Ishikawa (cell line): Measurements from ENCODE around the gene ZER1.

ENCODE experiments used
- CEBPB ChIP-seq: IDR thresholded peaks from 2 replicates; pipeline ENCODE4 v1.6.1; 2012
- CREB1 ChIP-seq: IDR thresholded peaks from 2 replicates; pipeline ENCODE4 v1.6.1; 2012; ENCODE audit warnings: low read depth
- EGR1 ChIP-seq: IDR thresholded peaks from 2 replicates; pipeline ENCODE4 v1.6.1; 2012
- EP300 ChIP-seq: IDR thresholded peaks from 2 replicates; pipeline ENCODE4 v1.6.1; 2012; ENCODE audit warnings: borderline replicate concordance
- FOXM1 ChIP-seq: IDR thresholded peaks from 2 replicates; pipeline ENCODE4 v1.6.1; 2012; ENCODE audit warnings: low read depth, borderline replicate concordance
- NFIC ChIP-seq: IDR thresholded peaks from 2 replicates; pipeline ENCODE4 v1.6.1; 2012
- RAD21 ChIP-seq: IDR thresholded peaks from 2 replicates; pipeline ENCODE4 v1.6.1; 2012; ENCODE audit warnings: low read depth
- TAF1 ChIP-seq: IDR thresholded peaks from 2 replicates; pipeline ENCODE4 v1.6.1; 2012; ENCODE audit warnings: low read depth, mild to moderate bottlenecking
- YY1 ChIP-seq: IDR thresholded peaks from 2 replicates; pipeline ENCODE4 v1.6.1; 2012; ENCODE audit warnings: low read depth
- ZBTB7A ChIP-seq: IDR thresholded peaks from 2 replicates; pipeline ENCODE4 v1.6.1; 2012; ENCODE audit warnings: low read depth
- TF ChIP-seq, protein P1 (sequence below): IDR thresholded peaks from 2 replicates; pipeline ENCODE4 v1.6.1; 2012; ENCODE audit warnings: low read depth, mild to moderate bottlenecking
- TF ChIP-seq, protein P2 (sequence below): IDR thresholded peaks from 2 replicates; pipeline ENCODE4 v1.6.1; 2012
- TF ChIP-seq, protein P3 (sequence below): IDR thresholded peaks from 2 replicates; pipeline ENCODE4 v1.6.1; 2012

DNA sequence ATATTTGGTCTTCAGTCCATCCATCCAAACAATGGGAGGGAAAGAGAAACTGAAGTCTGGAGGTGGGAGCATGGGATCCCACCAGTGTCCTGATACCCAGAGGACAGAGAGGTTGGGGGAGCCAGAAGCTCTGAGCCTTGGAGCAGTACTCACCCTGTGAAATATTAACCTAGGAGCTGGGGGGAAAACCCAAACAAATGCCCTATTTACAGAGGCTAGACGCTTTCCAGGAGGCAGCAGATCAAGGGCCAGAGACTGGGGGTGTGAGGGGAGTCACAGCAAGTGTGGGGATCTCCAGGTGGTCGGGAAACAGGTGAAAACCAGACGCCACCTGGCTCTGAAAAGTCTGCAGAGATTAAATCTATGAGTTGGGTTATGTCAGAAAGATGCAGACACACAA, 6.2 kb downstream of the ZER1 start:
- TF ChIP-seq TAF1 (no peak), CREB1 (no peak), NFIC (no peak), EP300 (no peak), YY1 (no peak), CEBPB (no peak), ZBTB7A (no peak), FOXM1 (no peak), EGR1 (no peak), RAD21 (no peak)
- TF ChIP-seq, protein P1, sequence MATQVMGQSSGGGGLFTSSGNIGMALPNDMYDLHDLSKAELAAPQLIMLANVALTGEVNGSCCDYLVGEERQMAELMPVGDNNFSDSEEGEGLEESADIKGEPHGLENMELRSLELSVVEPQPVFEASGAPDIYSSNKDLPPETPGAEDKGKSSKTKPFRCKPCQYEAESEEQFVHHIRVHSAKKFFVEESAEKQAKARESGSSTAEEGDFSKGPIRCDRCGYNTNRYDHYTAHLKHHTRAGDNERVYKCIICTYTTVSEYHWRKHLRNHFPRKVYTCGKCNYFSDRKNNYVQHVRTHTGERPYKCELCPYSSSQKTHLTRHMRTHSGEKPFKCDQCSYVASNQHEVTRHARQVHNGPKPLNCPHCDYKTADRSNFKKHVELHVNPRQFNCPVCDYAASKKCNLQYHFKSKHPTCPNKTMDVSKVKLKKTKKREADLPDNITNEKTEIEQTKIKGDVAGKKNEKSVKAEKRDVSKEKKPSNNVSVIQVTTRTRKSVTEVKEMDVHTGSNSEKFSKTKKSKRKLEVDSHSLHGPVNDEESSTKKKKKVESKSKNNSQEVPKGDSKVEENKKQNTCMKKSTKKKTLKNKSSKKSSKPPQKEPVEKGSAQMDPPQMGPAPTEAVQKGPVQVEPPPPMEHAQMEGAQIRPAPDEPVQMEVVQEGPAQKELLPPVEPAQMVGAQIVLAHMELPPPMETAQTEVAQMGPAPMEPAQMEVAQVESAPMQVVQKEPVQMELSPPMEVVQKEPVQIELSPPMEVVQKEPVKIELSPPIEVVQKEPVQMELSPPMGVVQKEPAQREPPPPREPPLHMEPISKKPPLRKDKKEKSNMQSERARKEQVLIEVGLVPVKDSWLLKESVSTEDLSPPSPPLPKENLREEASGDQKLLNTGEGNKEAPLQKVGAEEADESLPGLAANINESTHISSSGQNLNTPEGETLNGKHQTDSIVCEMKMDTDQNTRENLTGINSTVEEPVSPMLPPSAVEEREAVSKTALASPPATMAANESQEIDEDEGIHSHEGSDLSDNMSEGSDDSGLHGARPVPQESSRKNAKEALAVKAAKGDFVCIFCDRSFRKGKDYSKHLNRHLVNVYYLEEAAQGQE = no peak
- TF ChIP-seq, protein P2, sequence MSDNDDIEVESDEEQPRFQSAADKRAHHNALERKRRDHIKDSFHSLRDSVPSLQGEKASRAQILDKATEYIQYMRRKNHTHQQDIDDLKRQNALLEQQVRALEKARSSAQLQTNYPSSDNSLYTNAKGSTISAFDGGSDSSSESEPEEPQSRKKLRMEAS = no peak
- TF ChIP-seq, protein P3, sequence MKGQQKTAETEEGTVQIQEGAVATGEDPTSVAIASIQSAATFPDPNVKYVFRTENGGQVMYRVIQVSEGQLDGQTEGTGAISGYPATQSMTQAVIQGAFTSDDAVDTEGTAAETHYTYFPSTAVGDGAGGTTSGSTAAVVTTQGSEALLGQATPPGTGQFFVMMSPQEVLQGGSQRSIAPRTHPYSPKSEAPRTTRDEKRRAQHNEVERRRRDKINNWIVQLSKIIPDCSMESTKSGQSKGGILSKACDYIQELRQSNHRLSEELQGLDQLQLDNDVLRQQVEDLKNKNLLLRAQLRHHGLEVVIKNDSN = no peak
